Measurements from ENCODE around the gene CHD2. TPM values are rescaled to one million over a fixed set of nuclear protein-coding genes. Genes with fewer than 3 reads are reported as not detected.
A peak's percentile ranks its signal among the peaks of the same experiment; 100 is the strongest.

Gene CHD2
- total RNA-seq, 1 donor from 2014 or later = 59.7 TPM

GRCh38 chr15:92903631-92903965, 3.5 kb downstream of the CHD2 start:
- no peak for DNase-seq (ENCODE audit: low spot score)
- Mint-ChIP-seq H3K9me3 (ENCODE audit: low read depth) (peaks cover 7% of the 10 kb centered on the region), H3K4me1 (ENCODE audit: low read depth) (peaks cover 69% of the 10 kb centered on the region), H3K36me3 (ENCODE audit: low read depth) (peaks cover 19% of the 10 kb centered on the region), H3K27ac (ENCODE audit: unreplicated experiment) (peak overlapping the region; percentile 100), H3K4me3 (ENCODE audit: unreplicated experiment) (peak overlapping the region; percentile 87), H3K27me3 (ENCODE audit: low read depth) (no peaks in the 10 kb centered on the region)
- TF ChIP-seq CTCF (IDR thresholded peaks at IDR 0.05) = no peak

GRCh38 chr15:92903966-92904721, 4.0 kb downstream of the CHD2 start:
- Mint-ChIP-seq H3K9me3 (ENCODE audit: low read depth) (peaks cover 4% of the 10 kb centered on the region), H3K36me3 (ENCODE audit: low read depth) (peaks cover 15% of the 10 kb centered on the region), H3K27me3 (ENCODE audit: low read depth) (no peaks in the 10 kb centered on the region), H3K4me1 (ENCODE audit: low read depth) (peaks cover 70% of the 10 kb centered on the region), H3K27ac (ENCODE audit: unreplicated experiment) (peak overlapping the region; percentile 100), H3K4me3 (ENCODE audit: unreplicated experiment) (peak overlapping the region; percentile 87)
- no peak for TF ChIP-seq CTCF (IDR thresholded peaks at IDR 0.05)
- DNase-seq (ENCODE audit: low spot score) = peak; percentile 98

GRCh38 chr15:92904722-92905571, 4.8 kb downstream of the CHD2 start:
- Mint-ChIP-seq H3K27me3 (ENCODE audit: low read depth) (no peaks in the 10 kb centered on the region), H3K9me3 (ENCODE audit: low read depth) (no peaks in the 10 kb centered on the region), H3K27ac (ENCODE audit: unreplicated experiment) (peak overlapping the region; percentile 100), H3K4me3 (ENCODE audit: unreplicated experiment) (peak overlapping the region; percentile 87), H3K4me1 (ENCODE audit: low read depth) (peaks cover 72% of the 10 kb centered on the region), H3K36me3 (ENCODE audit: low read depth) (peaks cover 11% of the 10 kb centered on the region)
- no peak for TF ChIP-seq CTCF (IDR thresholded peaks at IDR 0.05)
- DNase-seq (ENCODE audit: low spot score) = no peak

- peaks cover 13% of the 10 kb centered on the region for H3K36me3 Mint-ChIP-seq (ENCODE audit: low read depth)
- no peaks in the 10 kb centered on the region for H3K9me3 Mint-ChIP-seq (ENCODE audit: low read depth)
Measured at GRCh38 chr15:92906020-92906419, 5.9 kb downstream of the CHD2 start.

More at GRCh38 chr15:92906020-92906419, 5.9 kb downstream of the CHD2 start:
- TF ChIP-seq CTCF (IDR thresholded peaks at IDR 0.05) = no peak
- Mint-ChIP-seq H3K27ac (ENCODE audit: unreplicated experiment) (peak overlapping the region; percentile 100), H3K4me3 (ENCODE audit: unreplicated experiment) (peak overlapping the region; percentile 39), H3K4me1 (ENCODE audit: low read depth) (peaks cover 78% of the 10 kb centered on the region), H3K27me3 (ENCODE audit: low read depth) (no peaks in the 10 kb centered on the region)
- no peak for DNase-seq (ENCODE audit: low spot score)
